Endothelial cell of umbilical vein (primary cell): ENCODE data around the gene CYP4F8. TPM values are rescaled to one million over a fixed set of nuclear protein-coding genes. Genes with fewer than 3 reads are reported as not detected.

Experiments used
- BruUV-seq: library from RNA; stranded (reverse); fragments of 400-500 nt; replicated peaks from 2 replicates; lab custom pipeline; 2021; lab: Mats Ljungman, UMichigan
- CTCF ChIA-PET: fragments of 300-600, 350-600 bp; sonication (Branson Sonifier 250); formaldehyde crosslinking; loops from one replicate; lab custom pipeline; 2021; ENCODE audit warnings: antibody characterized with exemption, inconsistent platforms; lab: Charles Lee
- POLR2A ChIA-PET: fragments of 300-600, 350-600 bp; sonication (Branson Sonifier 250); formaldehyde crosslinking; loops from one replicate; lab custom pipeline; 2021; ENCODE audit warnings: antibody characterized with exemption, inconsistent platforms; lab: Charles Lee
- DNase-seq: peaks from one replicate; pipeline ENCODE4 v3.0.0-alpha.2; 2011; ENCODE audit warnings: low read depth, low spot score
- FAIRE-seq: peaks from 2 replicates; lab custom pipeline; 2011; peaks lifted over from hg19 to GRCh38; lab: Jason Lieb, UNC
- H2AFZ ChIP-seq: 2 replicates; pipeline ENCODE4 v1.6.0; 2012; ENCODE audit warnings: low read depth, low read length, control low read depth, inconsistent platforms
- H3K27ac ChIP-seq: 2 replicates; pipeline ENCODE4 v1.5.1; 2011; ENCODE audit warnings: low read depth, mild to moderate bottlenecking, control low read depth, low read length, moderate library complexity; ENCODE audit not compliant: insufficient read depth
- H3K27me3 ChIP-seq, 2 experiments: 2 replicates each; pipeline versions ENCODE4 v1.6.0 to v1.6.1; 2011; ENCODE audit warnings: low read length in 2 of 2, mixed read lengths in 1 of 2; ENCODE audit not compliant: control insufficient read depth in 2 of 2, insufficient read depth in 2 of 2
- H3K36me3 ChIP-seq, 2 experiments: 2 replicates in 1 of 2; 3 replicates in 1 of 2; pipeline ENCODE4 v1.5.1; 2011; ENCODE audit warnings: low read length in 2 of 2, mild to moderate bottlenecking in 1 of 2, moderate library complexity in 1 of 2; ENCODE audit not compliant: control insufficient read depth in 2 of 2, insufficient read depth in 2 of 2; ENCODE audit errors: extremely low read depth in 1 of 2
- H3K4me1 ChIP-seq: 3 replicates; pipeline ENCODE4 v1.5.1; 2011; ENCODE audit warnings: mild to moderate bottlenecking, low read length; ENCODE audit not compliant: control insufficient read depth, insufficient read depth; ENCODE audit errors: extremely low read depth
- H3K4me2 ChIP-seq: 2 replicates; pipeline ENCODE4 v1.6.1; 2011; ENCODE audit warnings: low read length, control low read depth, mixed read lengths; ENCODE audit not compliant: insufficient read depth
- H3K4me3 ChIP-seq, 3 experiments: fragments of 200-600 bp in 1 of 3; sonication (generic), shearing (Covaris generic) in 1 of 3; replicated peaks in 1 of 3; 2 replicates each; pipeline ENCODE4 v1.5.1; 2011 to 2016; ENCODE audit warnings: control low read depth in 3 of 3, low read length in 3 of 3, mild to moderate bottlenecking in 2 of 3, inconsistent platforms in 1 of 3, low read depth in 1 of 3, moderate library complexity in 1 of 3; ENCODE audit not compliant: insufficient read depth in 1 of 3
- H3K79me2 ChIP-seq: 2 replicates; pipeline ENCODE4 v1.6.0; 2012; ENCODE audit warnings: low read length, inconsistent platforms; ENCODE audit not compliant: control insufficient read depth, insufficient read depth
- H3K9ac ChIP-seq: replicated peaks from 2 replicates; pipeline ENCODE3; 2011; ENCODE audit warnings: low read length, control low read depth; ENCODE audit not compliant: insufficient read depth; ENCODE audit errors: extremely low read depth
- H3K9me1 ChIP-seq: replicated peaks from 3 replicates; pipeline ENCODE4 v1.6.0; 2011; ENCODE audit warnings: mild to moderate bottlenecking, low read length; ENCODE audit not compliant: control insufficient read depth, insufficient read depth; ENCODE audit errors: extremely low read depth
- H3K9me3 ChIP-seq: replicated peaks from 2 replicates; pipeline ENCODE4 v1.5.1; 2012; ENCODE audit warnings: low read length, inconsistent platforms; ENCODE audit not compliant: control insufficient read depth, insufficient read depth
- H4K20me1 ChIP-seq: replicated peaks from 2 replicates; pipeline ENCODE3; 2011; ENCODE audit warnings: mild to moderate bottlenecking, low read length; ENCODE audit not compliant: control insufficient read depth, insufficient read depth; ENCODE audit errors: extremely low read depth
- CTCF ChIP-seq, 2 donors: IDR thresholded peaks; 1 replicate in 1 of 2; 2 replicates in 1 of 2; pipeline ENCODE4 v1.5.1; 2011; ENCODE audit warnings: low read length in 2 of 2, mild to moderate bottlenecking in 2 of 2, moderate library complexity in 2 of 2, control low read depth in 1 of 2, inconsistent platforms in 1 of 2, low read depth in 1 of 2; ENCODE audit not compliant: insufficient read depth in 1 of 2; ENCODE audit errors: extremely low read depth in 1 of 2
- EZH2 ChIP-seq: IDR thresholded peaks from 2 replicates; pipeline ENCODE4 v1.6.1; 2012; ENCODE audit warnings: borderline replicate concordance, low read depth, mild to moderate bottlenecking, moderate library complexity, low read length, inconsistent platforms; ENCODE audit not compliant: severe bottlenecking
- FOS ChIP-seq: IDR thresholded peaks from 2 replicates; pipeline ENCODE4 v1.6.1; 2011; ENCODE audit warnings: mild to moderate bottlenecking, low read length, moderate library complexity, borderline replicate concordance; ENCODE audit not compliant: insufficient read depth
- GATA2 ChIP-seq: IDR thresholded peaks from 2 replicates; pipeline ENCODE4 v1.7.0; 2011; ENCODE audit warnings: low read depth, mild to moderate bottlenecking, moderate library complexity, mixed read lengths, low read length; ENCODE audit not compliant: insufficient read length, insufficient read depth
- JUN ChIP-seq: IDR thresholded peaks from 2 replicates; pipeline ENCODE4 v1.6.1; 2011; ENCODE audit warnings: borderline replicate concordance, low read depth; ENCODE audit not compliant: insufficient read length, insufficient read depth
- MYC ChIP-seq: IDR thresholded peaks from one replicate; pipeline ENCODE4 v1.6.1; 2011; ENCODE audit warnings: mild to moderate bottlenecking, low read depth, low read length
- POLR2A ChIP-seq: IDR thresholded peaks from 2 replicates; pipeline ENCODE4 v1.6.1; 2012; ENCODE audit warnings: low read depth, mild to moderate bottlenecking, control low read depth, low read length
- POLR2AphosphoS5 ChIP-seq: IDR thresholded peaks from 2 replicates; pipeline ENCODE4 v1.6.1; 2012; ENCODE audit warnings: low read depth, mild to moderate bottlenecking, control low read depth, low read length, moderate library complexity; ENCODE audit not compliant: insufficient read depth
- dilution Hi-C: fragments of 300-500 bp; cut with MboI; formaldehyde crosslinking; loops from one replicate; pipeline ENCODE4 v1.15.0; 2019; ENCODE audit warnings: low sequenced_read_pairs; ENCODE audit not compliant: extremely low pct_ligation_motif_present
- intact Hi-C: fragments of 100-400 bp; cut with micrococcal nuclease; formaldehyde crosslinking; loops from one replicate; pipeline ENCODE4 v1.10.0; 2022
- polyA plus RNA-seq, 4 experiments: library from polyadenylated mRNA; depleted of rRNA in 3 of 4; stranded (reverse) in 3 of 4; unstranded in 1 of 4; fragments of >200 nt; gene quantifications; 2 replicates each; pipeline versions ENCODE4 v1.2.1 to v1.2.3, GENCODE V29; 2011 to 2012; ENCODE audit warnings: missing spikeins in 1 of 4
- total RNA-seq: library from RNA; stranded (reverse); gene quantifications from 2 replicates; pipeline ENCODE4 v1.2.3, GENCODE V29; 2021
- TF ChIP-seq, protein P1 (sequence below): IDR thresholded peaks from 2 replicates; pipeline ENCODE4 v1.6.1; 2011; ENCODE audit not compliant: insufficient read depth, insufficient read length

CYP4F8 gene
- total and polyA plus RNA-seq, 2 donors (not counting 3 experiments of a cell fraction or from before 2014, with no cell fraction given) = not detected

DNA sequence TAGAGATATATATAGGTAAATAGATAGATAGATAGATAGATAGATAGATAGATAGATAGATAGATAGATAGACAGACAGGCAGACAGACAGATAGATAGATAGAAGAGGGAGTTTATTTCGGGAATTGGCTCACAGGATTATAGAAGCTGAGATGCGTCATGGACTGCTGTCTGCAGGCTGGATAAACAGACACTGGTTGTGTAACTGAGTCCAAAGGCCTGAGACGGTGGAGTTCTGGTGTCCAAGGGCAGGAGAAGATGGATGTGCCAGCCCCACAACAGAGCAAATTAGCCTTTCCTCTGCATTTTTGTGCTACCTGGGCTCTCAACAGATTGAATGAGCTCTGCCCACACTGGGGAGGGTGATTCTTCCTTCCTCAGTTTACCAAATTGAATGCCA is 28.4 kb downstream of the CYP4F8 start:
- Histone ChIP-seq H3K4me2 (no peak overlapping the region), H2AFZ (no peak overlapping the region), H3K79me2 (no peaks in the 10 kb centered on the region), H3K4me3 (no peak overlapping the region), H3K9ac (no peak overlapping the region), H3K4me1 (no peaks in the 10 kb centered on the region), H4K20me1 (no peaks in the 10 kb centered on the region), H3K27me3 (no peaks in the 10 kb centered on the region), H3K27ac (no peak overlapping the region), H3K9me1 (no peaks in the 10 kb centered on the region), H3K9me3 (no peaks in the 10 kb centered on the region), H3K36me3 (no peaks in the 10 kb centered on the region)
- ChIA-PET POLR2A (no interaction called here), CTCF (no interaction called here)
- no peak for TF ChIP-seq EZH2
- TF ChIP-seq FOS = no peak
- TF ChIP-seq MYC = no peak
- TF ChIP-seq POLR2AphosphoS5 = no peak
- TF ChIP-seq, protein P1, sequence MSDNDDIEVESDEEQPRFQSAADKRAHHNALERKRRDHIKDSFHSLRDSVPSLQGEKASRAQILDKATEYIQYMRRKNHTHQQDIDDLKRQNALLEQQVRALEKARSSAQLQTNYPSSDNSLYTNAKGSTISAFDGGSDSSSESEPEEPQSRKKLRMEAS = no peak
- no peak for TF ChIP-seq GATA2
- no peak for TF ChIP-seq POLR2A
- TF ChIP-seq CTCF (IDR thresholded peaks at IDR 0.05; ENCODE audit: extremely low read depth in 1 of 2, insufficient read depth in 1 of 2, low read depth in 1 of 2, low read length in 2 of 2) = no peak
- no peak for TF ChIP-seq JUN
- FAIRE-seq = no peak
- intact Hi-C loops (no loop called here), dilution Hi-C loops (no loop called here)
- BruUV-seq = no TSS peak
- DNase-seq = no peak
